Cardiac septum (tissue), 1 donor: ENCODE measurements around the gene DEF6. TPM values are rescaled to one million over a fixed set of nuclear protein-coding genes. Genes with fewer than 3 reads are reported as not detected.

Experiments used
- DNase-seq: peaks from one replicate; pipeline ENCODE4 v3.0.0-alpha.2; 2020; ENCODE audit warnings: low spot score
- intact Hi-C: fragments of 100-400 bp; cut with DNase I; formaldehyde crosslinking; loops from one replicate; pipeline ENCODE4 v1.14.0; 2022
- total RNA-seq: library from RNA; stranded (reverse); fragmentation: NEBNext Ultra II Directional; extraction: Animal tissue kit (Norgen Biotek cat#: 25700); gene quantifications from one replicate; pipeline ENCODE4 v1.2.1, GENCODE V29; 2021
- donor health status: DM: no; HTN: no; CAD: no.

The DEF6 gene
- total RNA-seq, 1 donor from 2014 or later: 1.7 TPM

- no peak for DNase-seq
- intact Hi-C loops: no loop called here
These were observed 21.8 kb upstream of the DEF6 start for GRCh38 chr6:35275744-35276260.

GRCh38 chr6:35278708-35279107, 18.9 kb upstream of the DEF6 start:
- peak; percentile 66 for DNase-seq
- intact Hi-C loops: no loop called here

DNA sequence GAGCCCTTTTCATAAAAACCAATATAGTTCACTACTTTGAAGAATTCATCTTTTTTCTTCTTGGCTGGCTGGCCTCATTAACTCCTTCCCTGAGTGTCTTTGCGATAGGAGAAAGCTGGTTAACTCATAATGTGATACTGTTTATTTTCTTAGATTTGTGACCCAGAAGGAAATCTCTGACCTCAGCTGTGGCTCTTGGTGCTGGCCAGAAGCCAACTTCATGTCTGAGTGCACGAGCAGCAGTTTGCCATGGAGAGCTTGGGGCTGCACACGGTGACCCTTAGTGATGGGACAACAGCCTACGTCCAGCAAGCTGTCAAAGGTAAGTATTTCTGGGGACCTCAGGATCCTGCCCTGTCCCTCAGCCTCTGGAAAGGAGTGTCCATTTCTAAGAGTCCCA, 16.7 kb upstream of the DEF6 start:
- intact Hi-C loops: no loop called here
- DNase-seq: peak; percentile 50

DNA sequence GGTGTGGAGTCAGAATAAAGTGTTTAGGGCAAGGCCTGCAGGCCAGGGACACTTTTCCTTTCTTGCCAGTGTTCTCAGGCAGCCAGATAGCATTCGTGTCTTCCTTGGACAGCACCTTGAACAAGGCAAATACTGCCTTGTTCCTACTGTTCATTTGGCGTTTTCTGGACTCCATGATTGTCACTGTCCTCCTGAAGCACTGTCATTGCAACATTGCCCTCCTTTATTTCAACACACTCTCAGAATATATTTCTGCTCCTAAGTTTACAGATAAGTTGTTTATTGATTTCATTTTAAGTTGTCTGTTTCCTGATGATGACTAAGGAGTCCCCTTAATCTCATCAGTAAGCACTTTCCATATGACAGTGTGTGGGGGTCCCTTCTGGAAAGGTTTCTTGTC, 15.1 kb upstream of the DEF6 start:
- DNase-seq: peak; percentile 9
- intact Hi-C loops: no loop called here

DNA sequence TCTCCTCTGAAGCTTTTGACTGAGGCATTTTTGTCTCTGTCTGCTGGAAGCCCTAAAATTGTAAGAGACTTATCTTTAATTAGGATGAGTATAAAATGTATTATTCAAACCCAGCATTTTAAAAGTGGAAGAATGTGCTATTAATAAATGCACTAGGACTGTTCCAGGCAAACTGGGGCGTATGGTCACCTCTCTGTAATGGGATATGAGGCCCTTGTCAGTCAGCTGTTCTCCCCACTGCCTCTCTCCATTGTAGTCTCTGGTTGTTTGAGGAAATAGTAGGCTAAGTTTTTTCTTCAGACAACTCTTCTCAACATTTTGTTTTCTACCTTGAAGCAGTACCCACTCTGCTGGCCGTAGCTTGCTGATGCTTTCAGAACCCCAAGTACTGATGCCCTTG, 14.3 kb upstream of the DEF6 start:
- intact Hi-C loops: no loop called here
- no peak for DNase-seq

GRCh38 chr6:35287671-35288396, 9.8 kb upstream of the DEF6 start:
- intact Hi-C loops: no loop called here
- no peak for DNase-seq

- peak; percentile 31 for DNase-seq
- intact Hi-C loops: no loop called here
These were observed 8.8 kb upstream of the DEF6 start for GRCh38 chr6:35288834-35289233.

GRCh38 chr6:35291491-35291890, 6.1 kb upstream of the DEF6 start:
- peak; percentile 67 for DNase-seq
- intact Hi-C loops: loop anchor here (5.0 kb wide), 1 partner anchor 36 kb away; no protein-coding TSS in a partner anchor

- intact Hi-C loops: loop anchor here (5.0 kb wide), 1 partner anchor 35 kb away; no protein-coding TSS in a partner anchor
- DNase-seq: peak; percentile 49
These were observed 5.1 kb upstream of the DEF6 start for GRCh38 chr6:35292494-35292893.

DNA sequence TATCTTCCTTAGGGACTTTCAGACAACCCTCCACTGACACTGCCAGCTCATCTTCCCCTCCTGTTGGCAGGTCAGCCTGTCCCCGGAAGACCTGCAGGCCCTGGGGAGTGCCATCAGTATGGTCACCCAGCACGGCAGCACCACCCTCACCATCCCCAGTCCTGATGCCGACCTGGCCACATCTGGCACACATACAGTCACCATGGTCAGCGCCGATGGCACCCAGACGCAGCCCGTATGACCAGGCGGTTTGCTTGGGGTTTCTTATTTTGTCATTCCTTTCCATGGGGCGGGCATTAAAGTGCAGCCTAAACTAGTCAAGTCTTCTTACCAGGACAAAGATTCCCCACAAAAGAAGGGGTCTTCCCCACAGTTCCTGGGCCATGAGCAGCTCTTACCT, 3.9 kb upstream of the DEF6 start:
- peak; percentile 15 for DNase-seq
- intact Hi-C loops: loop anchor here (5.0 kb wide), 1 partner anchor 34 kb away; no protein-coding TSS in a partner anchor

DNA sequence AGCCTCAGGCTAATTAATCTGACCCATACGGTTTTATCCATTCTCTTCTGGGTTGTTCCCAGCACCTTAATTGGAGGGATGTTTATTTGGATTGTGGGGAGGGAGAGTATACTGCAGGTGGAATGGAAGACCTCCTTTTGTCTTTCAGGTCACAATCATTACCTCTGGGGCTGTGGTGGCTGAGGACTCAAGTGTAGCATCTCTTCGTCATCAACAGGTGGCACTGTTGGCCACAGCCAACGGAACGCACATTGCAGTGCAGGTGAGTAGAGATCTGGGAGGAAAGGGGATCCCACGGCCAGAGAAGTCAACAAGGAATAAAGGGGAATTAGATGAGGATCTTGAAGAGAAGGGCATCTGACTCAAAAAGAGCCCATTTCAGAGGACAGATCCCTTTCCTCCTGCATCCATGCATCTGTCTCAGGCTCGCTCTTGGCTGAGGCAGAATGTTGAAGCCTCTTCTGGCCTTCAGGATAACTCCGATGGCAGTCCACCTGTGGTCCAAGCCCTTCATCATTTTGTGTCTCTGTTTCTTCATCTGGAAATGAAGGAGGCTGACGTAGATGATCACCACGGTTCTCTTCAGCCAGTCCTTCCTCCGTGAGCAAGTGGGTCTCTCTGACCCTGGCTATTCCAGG, 3.2 kb upstream of the DEF6 start:
- intact Hi-C loops: loop anchor here (5.0 kb wide), 1 partner anchor 33 kb away; no protein-coding TSS in a partner anchor
- DNase-seq: peak; percentile 73

DNA sequence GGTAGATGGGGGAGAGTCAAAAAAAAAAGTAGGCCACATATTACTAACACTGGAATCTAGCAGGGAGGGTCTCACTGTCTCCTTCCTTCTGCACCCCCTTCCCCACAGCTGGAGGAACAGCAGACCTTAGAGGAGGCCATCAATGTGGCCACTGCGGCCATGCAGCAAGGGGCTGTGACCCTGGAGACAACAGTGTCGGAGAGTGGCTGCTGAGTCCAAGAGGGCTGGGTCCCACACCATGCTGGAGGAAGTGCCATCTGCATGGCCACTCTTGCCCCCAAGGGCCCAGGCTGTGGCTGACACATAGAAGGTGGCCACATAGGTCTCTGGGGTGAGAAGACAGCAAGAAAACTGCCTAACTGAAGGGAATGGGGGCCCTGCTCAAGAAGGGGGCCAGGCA, 2.6 kb upstream of the DEF6 start:
- intact Hi-C loops: no loop called here
- peak; percentile 27 for DNase-seq

DNA sequence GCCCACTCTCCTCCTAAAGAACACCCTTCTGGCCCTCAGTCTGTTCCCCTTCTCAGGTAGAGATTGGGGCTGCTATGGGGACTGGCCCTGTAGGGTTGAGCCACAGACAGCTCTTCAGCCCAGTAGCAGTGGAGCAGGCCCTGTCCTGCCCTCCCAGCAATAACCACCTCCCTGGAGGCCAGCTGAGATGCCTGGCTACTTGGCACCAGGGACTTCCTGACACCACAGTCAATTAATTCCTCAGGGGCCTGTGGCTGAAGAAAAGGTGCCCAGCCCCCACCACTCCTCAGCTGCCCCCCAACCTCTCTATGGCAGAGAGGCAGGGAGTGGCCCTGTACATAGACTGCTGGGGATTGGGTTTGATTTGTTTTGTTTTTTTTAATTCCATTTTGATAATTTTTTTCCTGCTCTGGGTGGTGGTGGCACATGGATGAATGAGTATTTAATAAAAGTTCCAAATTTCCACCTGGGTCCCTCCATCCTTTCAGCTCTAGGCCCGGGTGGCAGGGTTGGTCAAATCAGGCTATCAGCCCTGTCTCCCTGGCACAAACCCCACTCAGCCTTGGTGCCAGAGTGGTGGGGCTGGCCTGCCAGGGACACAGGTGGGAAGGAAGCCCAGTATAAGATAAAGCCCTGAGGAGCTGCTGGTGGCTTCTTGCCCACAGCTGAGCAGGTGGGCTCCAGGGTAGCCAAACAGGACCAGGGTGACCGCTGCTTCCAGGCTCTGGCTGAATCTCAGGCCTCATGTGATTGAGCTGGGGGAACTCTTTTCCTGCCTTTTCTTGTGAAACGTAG, 1.9 kb upstream of the DEF6 start:
- no peak for DNase-seq
- intact Hi-C loops: no loop called here

- DNase-seq: peak; percentile 68
- intact Hi-C loops: loop anchor here (1.0 kb wide), 1 partner anchor 152 kb away; no protein-coding TSS in a partner anchor
These were observed 552 bp upstream of the DEF6 start for GRCh38 chr6:35296931-35297600.

DNA sequence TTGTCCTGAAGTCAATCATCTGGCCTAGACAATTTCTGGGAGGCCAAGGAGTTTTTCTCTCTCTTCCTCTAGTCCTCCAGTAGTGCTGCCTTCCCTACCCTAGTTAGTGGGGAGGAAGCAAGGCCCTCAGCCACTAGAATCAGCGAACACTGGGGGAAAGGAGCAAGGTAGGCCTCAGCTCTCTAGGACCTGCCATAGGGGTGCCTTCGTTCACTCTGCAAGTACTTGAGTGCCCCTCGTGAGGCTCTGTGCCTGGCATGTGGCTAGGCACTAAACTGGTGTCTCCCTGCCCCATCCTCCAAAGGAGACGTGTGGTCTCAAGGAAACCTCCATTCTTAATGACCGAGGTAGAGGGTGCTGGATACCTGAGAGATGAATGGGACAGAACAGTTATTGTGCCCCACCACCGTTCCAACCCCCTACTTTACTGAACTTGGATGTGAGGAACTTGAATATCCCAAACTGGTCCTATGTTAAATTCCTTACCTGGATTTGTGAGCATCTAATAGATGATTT, 1.1 kb downstream of the DEF6 start:
- intact Hi-C loops: no loop called here
- DNase-seq: peak; percentile 65

- peak; percentile 78 for DNase-seq
- intact Hi-C loops: no loop called here
These were observed 2.1 kb downstream of the DEF6 start for GRCh38 chr6:35299674-35300073.

GRCh38 chr6:35300848-35301247, 3.2 kb downstream of the DEF6 start:
- intact Hi-C loops: no loop called here
- peak; percentile 67 for DNase-seq

GRCh38 chr6:35302604-35303241, 5.1 kb downstream of the DEF6 start:
- intact Hi-C loops: no loop called here
- peak; percentile 86 for DNase-seq

- intact Hi-C loops: no loop called here
- peak; percentile 3 for DNase-seq
These were observed 6.7 kb downstream of the DEF6 start for GRCh38 chr6:35304299-35304698.
